ENCODE measurements around the gene ODF2L. TPM values are rescaled to one million over a fixed set of nuclear protein-coding genes. Genes with fewer than 3 reads are reported as not detected.

Gene ODF2L
- polyA plus RNA-seq, 3 donors = 3.2 to 5.7 (median 3.5) TPM

GRCh38 chr1:86362807-86363206, 33.3 kb downstream of the ODF2L start:
- no peak for DNase-seq
- Histone ChIP-seq H3K36me3 (replicated peaks in 1 of 2; ENCODE audit: control insufficient read depth in 1 of 2, insufficient read depth in 2 of 2, low read length in 2 of 2) (no peaks in the 10 kb centered on the region), H3K9ac (ENCODE audit: insufficient read depth, low read length, poor library complexity, severe bottlenecking) (no peak overlapping the region), H3K4me2 (replicated peaks; ENCODE audit: extremely low read depth, low read length, poor library complexity, severe bottlenecking) (no peak overlapping the region), H3K4me3 (replicated peaks in 1 of 3; ENCODE audit: low read depth in 2 of 3, low read length in 3 of 3) (no peak overlapping the region), H3K27me3 (ENCODE audit: control insufficient read depth in 2 of 2, insufficient read depth in 2 of 2, low read length in 2 of 2) (no peaks in the 10 kb centered on the region), H3K27ac (ENCODE audit: low read depth in 1 of 2, low read length in 2 of 2) (no peak overlapping the region), H2AFZ (ENCODE audit: insufficient read depth, low read depth, low read length, poor library complexity, severe bottlenecking) (no peak overlapping the region), H3K4me1 (ENCODE audit: control insufficient read depth in 1 of 2, insufficient read depth in 2 of 2, low read length in 2 of 2) (peaks cover 3 to 10% of the 10 kb centered on the region in 2 donors), H3K9me3 (replicated peaks in 1 of 2; ENCODE audit: control insufficient read depth in 1 of 2, insufficient read depth in 1 of 2, low read length in 2 of 2) (no peaks in the 10 kb centered on the region), H3K79me2 (ENCODE audit: insufficient read depth, low read length) (no peaks in the 10 kb centered on the region), H4K20me1 (ENCODE audit: insufficient read depth, low read length) (no peaks in the 10 kb centered on the region)
- H3K36me3 Mint-ChIP-seq = peaks cover 5 to 9% of the 10 kb centered on the region in 2 donors
- peaks cover 0 to 2% (median 0%) of the 10 kb centered on the region in 7 donors for H3K9me3 Mint-ChIP-seq
- intact Hi-C loops (cut with micrococcal nuclease) = no loop called here
- TF ChIP-seq, protein P1, sequence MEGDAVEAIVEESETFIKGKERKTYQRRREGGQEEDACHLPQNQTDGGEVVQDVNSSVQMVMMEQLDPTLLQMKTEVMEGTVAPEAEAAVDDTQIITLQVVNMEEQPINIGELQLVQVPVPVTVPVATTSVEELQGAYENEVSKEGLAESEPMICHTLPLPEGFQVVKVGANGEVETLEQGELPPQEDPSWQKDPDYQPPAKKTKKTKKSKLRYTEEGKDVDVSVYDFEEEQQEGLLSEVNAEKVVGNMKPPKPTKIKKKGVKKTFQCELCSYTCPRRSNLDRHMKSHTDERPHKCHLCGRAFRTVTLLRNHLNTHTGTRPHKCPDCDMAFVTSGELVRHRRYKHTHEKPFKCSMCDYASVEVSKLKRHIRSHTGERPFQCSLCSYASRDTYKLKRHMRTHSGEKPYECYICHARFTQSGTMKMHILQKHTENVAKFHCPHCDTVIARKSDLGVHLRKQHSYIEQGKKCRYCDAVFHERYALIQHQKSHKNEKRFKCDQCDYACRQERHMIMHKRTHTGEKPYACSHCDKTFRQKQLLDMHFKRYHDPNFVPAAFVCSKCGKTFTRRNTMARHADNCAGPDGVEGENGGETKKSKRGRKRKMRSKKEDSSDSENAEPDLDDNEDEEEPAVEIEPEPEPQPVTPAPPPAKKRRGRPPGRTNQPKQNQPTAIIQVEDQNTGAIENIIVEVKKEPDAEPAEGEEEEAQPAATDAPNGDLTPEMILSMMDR (IDR thresholded peaks at IDR 0.05) = no peak
- WGBS (ENCODE audit: insufficient coverage) = 100% methylated on average over 2 of the region's 4 CpGs
- H3K4me1 Mint-ChIP-seq = peaks cover 14% of the 10 kb centered on the region
- H3K27me3 Mint-ChIP-seq (ENCODE audit: low read depth in 3 of 3) = no peaks in the 10 kb centered on the region
- H3K4me3 Mint-ChIP-seq = no peak overlapping the region
- no peak overlapping the region for H3K27ac Mint-ChIP-seq

- Histone ChIP-seq H3K27ac (ENCODE audit: low read depth in 1 of 2, low read length in 2 of 2) (no peak overlapping the region), H2AFZ (ENCODE audit: insufficient read depth, low read depth, low read length, poor library complexity, severe bottlenecking) (no peak overlapping the region), H3K4me2 (replicated peaks; ENCODE audit: extremely low read depth, low read length, poor library complexity, severe bottlenecking) (no peak overlapping the region), H3K79me2 (ENCODE audit: insufficient read depth, low read length) (no peaks in the 10 kb centered on the region), H3K9me3 (replicated peaks in 1 of 2; ENCODE audit: control insufficient read depth in 1 of 2, insufficient read depth in 1 of 2, low read length in 2 of 2) (no peaks in the 10 kb centered on the region), H3K4me3 (replicated peaks in 1 of 3; ENCODE audit: low read depth in 2 of 3, low read length in 3 of 3) (no peak overlapping the region), H3K9ac (ENCODE audit: insufficient read depth, low read length, poor library complexity, severe bottlenecking) (no peak overlapping the region), H3K27me3 (ENCODE audit: control insufficient read depth in 2 of 2, insufficient read depth in 2 of 2, low read length in 2 of 2) (no peaks in the 10 kb centered on the region), H3K4me1 (ENCODE audit: control insufficient read depth in 1 of 2, insufficient read depth in 2 of 2, low read length in 2 of 2) (no peaks in the 10 kb centered on the region), H4K20me1 (ENCODE audit: insufficient read depth, low read length) (no peaks in the 10 kb centered on the region), H3K36me3 (replicated peaks in 1 of 2; ENCODE audit: control insufficient read depth in 1 of 2, insufficient read depth in 2 of 2, low read length in 2 of 2) (peaks cover 0 to 9% of the 10 kb centered on the region in 2 donors)
- TF ChIP-seq, protein P1 (IDR thresholded peaks at IDR 0.05) = no peak
- intact Hi-C loops (cut with micrococcal nuclease) = no loop called here
- peaks cover 0 to 2% (median 0%) of the 10 kb centered on the region in 7 donors for H3K9me3 Mint-ChIP-seq
- H3K27ac Mint-ChIP-seq = no peak overlapping the region
- no peak for DNase-seq
- H3K4me3 Mint-ChIP-seq = no peak overlapping the region
- no peaks in the 10 kb centered on the region for H3K4me1 Mint-ChIP-seq
- 96% methylated on average over 3 of the region's 5 CpGs for WGBS (ENCODE audit: insufficient coverage)
- H3K36me3 Mint-ChIP-seq = peaks cover 14 to 18% of the 10 kb centered on the region in 2 donors
- H3K27me3 Mint-ChIP-seq (ENCODE audit: low read depth in 3 of 3) = no peaks in the 10 kb centered on the region
Observed at GRCh38 chr1:86357796-86358195, 38.3 kb downstream of the ODF2L start.

Measured in CD14-positive monocyte (primary cell).